Activated CD8-positive, alpha-beta T cell treated with anti-CD3 and anti-CD28 coated beads for 36 hours (primary cell): ENCODE results near the gene DEPDC5. TPM values are rescaled to one million over a fixed set of nuclear protein-coding genes. Genes with fewer than 3 reads are reported as not detected.
"Not testable (repeated sequence)": the region's sequence is repeated elsewhere in the genome, so short reads cannot be mapped to it uniquely, and the experiment has no call there.

Source experiments
- ATAC-seq: fragments of 200-7000 bp; cut with Tn5 transposase; one replicate; pipeline ENCODE4 v1.10.0; 2021; ENCODE audit warnings: mild to moderate bottlenecking, moderate library complexity
- CTCF ChIA-PET: fragments of 350-600 bp; sonication (Branson Sonifier 250); formaldehyde crosslinking; loops from one replicate; lab custom pipeline; 2021; ENCODE audit warnings: antibody characterized with exemption; lab: Charles Lee
- POLR2A ChIA-PET: fragments of 350-600 bp; sonication (Branson Sonifier 250); formaldehyde crosslinking; loops from one replicate; lab custom pipeline; 2021; ENCODE audit warnings: antibody characterized with exemption; lab: Charles Lee
- DNase-seq: peaks from one replicate; pipeline ENCODE4 v3.0.0-alpha.2; 2020
- H3K27ac Mint-ChIP-seq: one replicate; pipeline ENCODE4 v1.8.0; 2021; ENCODE audit warnings: mild to moderate bottlenecking, mixed read lengths
- H3K27me3 Mint-ChIP-seq: one replicate; pipeline ENCODE4 v1.8.0; 2021; ENCODE audit warnings: mixed read lengths
- H3K36me3 Mint-ChIP-seq: one replicate; pipeline ENCODE4 v1.8.0; 2021; ENCODE audit warnings: low read depth, mixed read lengths
- H3K4me1 Mint-ChIP-seq: one replicate; pipeline ENCODE4 v1.8.0; 2021; ENCODE audit warnings: low read depth, mixed read lengths
- H3K4me3 Mint-ChIP-seq: one replicate; pipeline ENCODE4 v1.8.0; 2021; ENCODE audit warnings: mild to moderate bottlenecking, moderate library complexity, mixed read lengths
- H3K9me3 Mint-ChIP-seq: one replicate; pipeline ENCODE4 v1.8.0; 2021; ENCODE audit warnings: mixed read lengths
- CTCF ChIP-seq: fragments of 200-600 bp; IDR thresholded peaks from one replicate; pipeline ENCODE4 v1.8.0; 2022; ENCODE audit warnings: antibody characterized with exemption, mild to moderate bottlenecking
- intact Hi-C: fragments of 100-400 bp; cut with micrococcal nuclease; formaldehyde crosslinking; loops from one replicate; pipeline ENCODE4 v1.10.0; 2022
- total RNA-seq, 2 experiments: library from RNA; stranded (reverse); gene quantifications; one replicate each; pipeline ENCODE4 v1.2.3, GENCODE V29; 2021

Gene DEPDC5
- 10 to 100 TPM; 31.6 to 36.4 TPM for total RNA-seq

DNA sequence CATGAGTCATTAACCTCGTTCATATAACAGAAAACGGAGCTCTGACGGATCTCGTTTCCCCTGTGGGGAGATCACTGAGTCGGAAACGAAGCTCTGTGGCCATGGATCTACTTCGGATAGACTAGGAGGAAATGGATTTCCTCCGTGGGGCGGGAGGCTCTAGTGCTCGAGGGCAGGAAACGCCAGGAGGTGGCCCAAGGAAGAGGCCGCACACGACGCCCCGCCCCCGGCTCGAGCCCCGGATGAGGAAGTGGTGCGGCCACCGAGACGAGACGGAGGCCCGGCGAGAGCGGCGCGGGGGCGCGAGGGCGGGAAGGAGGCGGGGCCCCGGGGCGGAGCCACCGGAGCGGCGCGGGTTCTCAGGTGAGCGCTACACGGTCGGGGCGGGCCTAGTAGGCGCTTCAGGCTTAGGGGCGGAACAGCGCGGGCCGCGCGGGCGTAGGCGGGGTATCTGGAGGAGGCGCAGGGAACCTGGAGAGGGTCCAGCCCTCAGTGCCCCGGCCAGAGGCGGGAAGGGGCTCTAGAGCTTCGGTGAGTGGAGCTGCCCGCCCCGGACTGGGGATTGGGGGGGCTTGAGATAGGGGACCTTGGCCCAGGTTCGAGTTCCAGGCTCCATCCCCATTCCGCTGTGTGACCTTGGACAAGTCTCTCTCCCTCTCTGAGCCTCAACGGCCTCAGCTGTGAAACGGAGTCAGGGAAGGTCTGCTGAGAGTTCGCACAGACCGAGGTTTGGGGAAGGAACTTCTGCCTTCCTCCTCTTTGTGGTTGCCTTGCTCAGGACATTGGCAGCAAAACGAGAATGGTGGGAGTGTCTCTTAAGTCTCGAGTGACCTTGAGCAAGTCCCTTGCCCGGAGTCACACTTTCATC lies at the start of gene DEPDC5:
Gene DEPDC5 (plus strand): TSS at position 386 of the 868 bp plus-strand sequence. CDS start 903 bp downstream, outside the sequence.
- Mint-ChIP-seq H3K27me3 (no peaks in the 10 kb centered on the region), H3K4me3 (peak within 1 kb of the TSS; percentile 96), H3K36me3 (peaks cover 8% of the 10 kb centered on the region), H3K9me3 (no peaks in the 10 kb centered on the region), H3K27ac (peak within 1 kb of the TSS; percentile 99), H3K4me1 (peaks cover 33% of the 10 kb centered on the region)
- peak; percentile 96 for DNase-seq
- TF ChIP-seq CTCF, result no peak
- intact Hi-C loops, result loop anchor here (5.0 to 10.0 kb wide), 2 partner anchors 92 to 191 kb away; partner anchors contain the start of genes PISD and YWHAH
- ChIA-PET CTCF (interaction anchor here (0.6 to 1.6 kb wide), 3 partner anchors 91 to 217 kb away, joined by 3 to 5 read pairs (median 3); partner anchors contain the start of gene PISD), POLR2A (interaction anchor here (0.6 to 2.0 kb wide), 5 partner anchors 77 to 188 kb away, joined by 3 to 8 read pairs (median 3); partner anchors contain the start of gene PISD)
- peak; percentile 82 for ATAC-seq

GRCh38 chr22:31707519-31707918 lies 46.3 kb upstream of the DEPDC5 start:
- H3K4me3 Mint-ChIP-seq, result no peak overlapping the region
- TF ChIP-seq CTCF, result no peak
- DNase-seq (no peak), ATAC-seq (no peak)
- no peaks in the 10 kb centered on the region for H3K4me1 Mint-ChIP-seq
- no peaks in the 10 kb centered on the region for H3K27me3 Mint-ChIP-seq
- POLR2A ChIA-PET, result interaction anchor here (0.6 to 0.7 kb wide), 3 partner anchors 76 to 232 kb away, joined by 3 to 5 read pairs (median 4); no protein-coding TSS in a partner anchor
- H3K36me3 Mint-ChIP-seq, result peaks cover 20% of the 10 kb centered on the region
- intact Hi-C loops, result no loop called here
- H3K27ac Mint-ChIP-seq, result no peak overlapping the region
- no peaks in the 10 kb centered on the region for H3K9me3 Mint-ChIP-seq
- CTCF ChIA-PET, result interaction anchor here (1.5 kb wide), 1 partner anchor 24 kb away, joined by 4 read pairs; no protein-coding TSS in a partner anchor

- H3K9me3 Mint-ChIP-seq, intact Hi-C loops, H3K4me3 Mint-ChIP-seq, ATAC-seq, H3K4me1 Mint-ChIP-seq, DNase-seq, POLR2A ChIA-PET, H3K27me3 Mint-ChIP-seq, H3K27ac Mint-ChIP-seq: not testable (repeated sequence)
- CTCF ChIA-PET, result interaction anchor here (0.8 kb wide), 1 partner anchor 46 kb away, joined by 4 read pairs; no protein-coding TSS in a partner anchor
- H3K36me3 Mint-ChIP-seq, result peaks cover 33% of the 10 kb centered on the region
Measured at GRCh38 chr22:31711226-31711625, 42.6 kb upstream of the DEPDC5 start.

DNA sequence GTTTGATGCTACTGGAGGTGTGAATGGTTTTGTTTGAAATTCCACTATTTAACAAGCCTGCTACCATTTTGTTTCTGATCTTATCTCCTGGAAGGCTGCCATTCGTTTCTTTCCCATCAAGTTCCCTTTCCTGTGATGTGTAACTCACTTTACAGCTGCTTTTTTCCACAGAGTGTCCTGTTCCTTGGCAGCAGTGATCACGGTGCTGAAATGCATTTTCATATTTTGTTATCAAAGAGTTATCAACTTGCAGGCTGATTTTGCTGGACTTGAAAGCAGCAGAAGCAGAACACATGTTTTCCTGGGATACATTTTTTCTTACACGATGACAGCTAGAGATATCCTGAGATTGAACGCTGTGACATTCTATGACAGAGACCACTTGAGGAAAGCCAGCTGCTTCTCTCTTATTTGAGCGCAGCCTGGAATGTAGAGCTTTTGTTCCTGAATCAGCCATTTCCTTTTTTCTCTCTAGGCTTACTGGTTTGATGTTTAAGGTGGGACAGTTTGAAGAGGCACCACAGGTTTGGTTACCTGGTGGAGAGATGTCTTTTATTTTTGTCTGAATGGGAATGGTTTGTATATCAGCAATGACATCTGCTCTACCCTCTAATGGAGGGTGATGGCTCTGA lies 38.6 kb upstream of the DEPDC5 start:
- ChIA-PET CTCF (no interaction called here), POLR2A (no interaction called here)
- H3K4me3 Mint-ChIP-seq, result no peak overlapping the region
- H3K9me3 Mint-ChIP-seq, result no peaks in the 10 kb centered on the region
- ATAC-seq, result no peak
- no peaks in the 10 kb centered on the region for H3K27me3 Mint-ChIP-seq
- H3K36me3 Mint-ChIP-seq, result peaks cover 46% of the 10 kb centered on the region
- H3K27ac Mint-ChIP-seq, result no peak overlapping the region
- DNase-seq, result no peak
- TF ChIP-seq CTCF, result no peak
- H3K4me1 Mint-ChIP-seq, result no peaks in the 10 kb centered on the region
- intact Hi-C loops, result no loop called here

GRCh38 chr22:31719850-31720471 lies 33.9 kb upstream of the DEPDC5 start:
- H3K4me3 Mint-ChIP-seq, result no peak overlapping the region
- DNase-seq, result no peak
- no peak for ATAC-seq
- no peaks in the 10 kb centered on the region for H3K27me3 Mint-ChIP-seq
- CTCF ChIA-PET, result no interaction called here
- no peak overlapping the region for H3K27ac Mint-ChIP-seq
- H3K36me3 Mint-ChIP-seq, result peaks cover 46% of the 10 kb centered on the region
- no peaks in the 10 kb centered on the region for H3K4me1 Mint-ChIP-seq
- TF ChIP-seq CTCF, result no peak
- POLR2A ChIA-PET, result no interaction called here
- intact Hi-C loops, result no loop called here
- H3K9me3 Mint-ChIP-seq, result no peaks in the 10 kb centered on the region
